GM12878 (cell line): ENCODE data around the gene GDI2. TPM values are rescaled to one million over a fixed set of nuclear protein-coding genes. Genes with fewer than 3 reads are reported as not detected.

Experiments
- ATAC-seq: fragments of 200-7000 bp; cut with Tn5 transposase; 3 replicates; pipeline ENCODE4 v1.9.1; 2020; ENCODE audit warnings: mild to moderate bottlenecking, moderate library complexity
- BruUV-seq: library from RNA; stranded (reverse); fragments of 400-500 nt; replicated peaks from 2 replicates; lab custom pipeline; 2021; lab: Mats Ljungman, UMichigan
- CTCF ChIA-PET: fragments of 300-600 bp; sonication (Branson Sonifier 250); formaldehyde crosslinking; extraction: SDS; loops from one replicate; lab custom pipeline; 2021; ENCODE audit warnings: inconsistent platforms; lab: Yijun Ruan, JAX
- POLR2A ChIA-PET: fragments of 350-600 bp; formaldehyde crosslinking; extraction: SDS; loops from one replicate; lab custom pipeline; 2021; ENCODE audit warnings: inconsistent platforms; lab: Charles Lee
- RAD21 ChIA-PET: fragments of 300-600 bp; sonication (Branson Sonifier 250); formaldehyde crosslinking; loops from one replicate; lab custom pipeline; 2023; ENCODE audit warnings: antibody characterized with exemption; ENCODE audit not compliant: unreplicated experiment; lab: Charles Lee
- SMC1A ChIA-PET: fragments of 300-600 bp; sonication (Branson Sonifier 250); formaldehyde crosslinking; loops from one replicate; lab custom pipeline; 2023; ENCODE audit not compliant: unreplicated experiment, uncharacterized antibody; lab: Charles Lee
- DNase-seq: peaks from one replicate; pipeline ENCODE4 v3.0.0-alpha.2; 2011; ENCODE audit warnings: low read depth, low spot score
- FAIRE-seq: peaks from 3 replicates; lab custom pipeline; 2011; peaks lifted over from hg19 to GRCh38; lab: Jason Lieb, UNC
- H2AFZ ChIP-seq: 2 replicates; pipeline ENCODE4 v1.6.0; 2011; ENCODE audit warnings: low read depth, low read length, control low read depth; ENCODE audit not compliant: control insufficient read depth
- H3K27ac ChIP-seq: 2 replicates; pipeline ENCODE4 v1.5.1; 2011; ENCODE audit warnings: control low read depth; ENCODE audit not compliant: control insufficient read depth, insufficient read depth
- H3K27me3 ChIP-seq, 2 experiments: replicated peaks in 1 of 2; 2 replicates each; pipeline versions ENCODE4 v1.6.0 to v1.6.1; 2011; ENCODE audit warnings: low read length in 1 of 2; ENCODE audit not compliant: control insufficient read depth in 2 of 2, insufficient read depth in 2 of 2
- H3K36me3 ChIP-seq, 2 experiments: 2 replicates each; pipeline ENCODE4 v1.5.1; 2011; ENCODE audit warnings: low read length in 1 of 2; ENCODE audit not compliant: control insufficient read depth in 2 of 2, insufficient read depth in 2 of 2
- H3K4me1 ChIP-seq: 2 replicates; pipeline ENCODE4 v1.6.1; 2011; ENCODE audit warnings: mild to moderate bottlenecking, low read length, moderate library complexity, mixed read lengths; ENCODE audit not compliant: control insufficient read depth, insufficient read depth
- H3K4me2 ChIP-seq: 2 replicates; pipeline ENCODE4 v1.6.0; 2011; ENCODE audit warnings: control low read depth; ENCODE audit not compliant: control insufficient read depth, insufficient read depth
- H3K4me3 ChIP-seq: fragments of 200-600 bp; sonication (generic); 2 replicates; pipeline ENCODE4 v1.5.1; 2016
- H3K79me2 ChIP-seq: 2 replicates; pipeline ENCODE4 v1.6.0; 2011; ENCODE audit warnings: low read length; ENCODE audit not compliant: control insufficient read depth, insufficient read depth
- H3K9ac ChIP-seq: 2 replicates; pipeline ENCODE4 v1.8.0; 2011; ENCODE audit warnings: low read length, control low read depth, mixed read lengths; ENCODE audit not compliant: control insufficient read depth, insufficient read depth
- H3K9me3 ChIP-seq: replicated peaks from 3 replicates; pipeline ENCODE4 v1.5.1; 2011; ENCODE audit warnings: mild to moderate bottlenecking, low read length; ENCODE audit not compliant: control insufficient read depth, insufficient read depth
- H4K20me1 ChIP-seq: 2 replicates; pipeline ENCODE4 v1.6.0; 2011; ENCODE audit not compliant: control insufficient read depth, insufficient read depth
- ATF3 ChIP-seq: IDR thresholded peaks from 2 replicates; pipeline ENCODE4 v1.6.1; 2011; ENCODE audit warnings: low read depth, mild to moderate bottlenecking, low read length, moderate library complexity, borderline replicate concordance; ENCODE audit errors: extremely low read depth
- CHD1 ChIP-seq: IDR thresholded peaks from 2 replicates; pipeline ENCODE4 v1.6.1; 2012; ENCODE audit warnings: low read depth, low read length, improper control_type of control experiment
- MYC ChIP-seq: IDR thresholded peaks from 2 replicates; pipeline ENCODE4 v1.6.1; 2011; ENCODE audit warnings: mild to moderate bottlenecking, low read length, moderate library complexity, inconsistent platforms; ENCODE audit not compliant: insufficient read depth, insufficient replicate concordance, insufficient read length, severe bottlenecking
- NFIC ChIP-seq: IDR thresholded peaks from 2 replicates; pipeline ENCODE4 v1.6.1; 2012; ENCODE audit warnings: low read depth, mild to moderate bottlenecking, inconsistent platforms, low read length, moderate library complexity
- NFXL1 ChIP-seq: fragments of 450-650 bp; IDR thresholded peaks from 2 replicates; pipeline ENCODE4 v1.6.1; 2017; ENCODE audit warnings: antibody characterized with exemption, mild to moderate bottlenecking, borderline replicate concordance
- NFYA ChIP-seq: IDR thresholded peaks from 2 replicates; pipeline ENCODE4 v1.6.1; 2011; ENCODE audit warnings: low read depth, mild to moderate bottlenecking, low read length, improper control_type of control experiment, borderline replicate concordance
- PAX8 ChIP-seq: fragments of 450-650 bp; IDR thresholded peaks from 2 replicates; pipeline ENCODE4 v1.6.1; 2017; ENCODE audit warnings: mild to moderate bottlenecking, moderate library complexity
- SP1 ChIP-seq: IDR thresholded peaks from one replicate; pipeline ENCODE4 v1.6.1; 2011; ENCODE audit warnings: low read depth, low read length
- SREBF2 ChIP-seq: IDR thresholded peaks from 2 replicates; pipeline ENCODE4 v1.6.1; 2012; ENCODE audit warnings: mild to moderate bottlenecking, low read length
- STAT1 ChIP-seq: fragments of 450-650 bp; conservative IDR thresholded peaks from 2 replicates; pipeline ENCODE4 v1.6.1; 2014; ENCODE audit warnings: antibody characterized with exemption, mild to moderate bottlenecking
- ZNF217 ChIP-seq: fragments of 450-650 bp; IDR thresholded peaks from 2 replicates; pipeline ENCODE4 v1.6.1; 2017; ENCODE audit warnings: antibody characterized with exemption, mild to moderate bottlenecking
- ZNF622 ChIP-seq: fragments of 450-650 bp; IDR thresholded peaks from 2 replicates; pipeline ENCODE4 v1.6.1; 2017; ENCODE audit warnings: mild to moderate bottlenecking, inconsistent platforms
- ZZZ3 ChIP-seq: IDR thresholded peaks from 2 replicates; pipeline ENCODE4 v1.6.1; 2011; ENCODE audit warnings: low read depth; ENCODE audit not compliant: control insufficient read depth, insufficient read length
- WGBS: methylation state at CpG from one replicate; pipeline ENCODE4 v1.1.6; 2016; ENCODE audit warnings: low lambda C conversion rate; ENCODE audit not compliant: insufficient replicate concordance, insufficient coverage; ENCODE audit errors: missing lambda C conversion rate; 5-methylcytosine and 5-hydroxymethylcytosine counted together
- in situ Hi-C: fragments of 300-500 bp; cut with MboI; formaldehyde crosslinking; loops from 9 replicates; pipeline ENCODE4 v1.14.3; 2018; ENCODE audit warnings: mixed read lengths
- intact Hi-C: fragments of 100-400 bp; cut with micrococcal nuclease; formaldehyde crosslinking; loops from one replicate; pipeline ENCODE4 v1.14.2; 2022; ENCODE audit not compliant: unreplicated experiment
- polyA plus RNA-seq, 11 experiments: library from polyadenylated mRNA; depleted of rRNA in 4 of 11; unstranded in 6 of 11; stranded (reverse) in 5 of 11; fragments of >200 nt; fragmentation: Nextera tagmentation in 4 of 11; fragmentation: Illumina TruSeq in 1 of 11; extraction: Ambion mirVana in 4 of 11; extraction: Trizol in 1 of 11; gene quantifications; 1 replicate in 1 of 11; 2 replicates in 10 of 11; pipeline versions ENCODE4 v1.2.1 to v1.2.3, GENCODE V29; 2011 to 2016; ENCODE audit warnings: inconsistent platforms in 2 of 11, missing spikeins in 2 of 11, low read depth in 1 of 11
- total RNA-seq, 4 experiments: library from RNA; depleted of rRNA in 3 of 4; stranded (reverse); fragments of >200 nt in 3 of 4; fragmentation: Illumina TruSeq in 1 of 4; extraction: Trizol in 1 of 4; gene quantifications; 2 replicates each; pipeline versions ENCODE4 v1.2.1 to v1.2.3, GENCODE V29; 2013 to 2021
- TF ChIP-seq, protein P1 (sequence below): IDR thresholded peaks from 2 replicates; pipeline ENCODE4 v1.6.1; 2012; ENCODE audit warnings: low read length, inconsistent platforms
- TF ChIP-seq, protein P2 (sequence below): IDR thresholded peaks from 2 replicates; pipeline ENCODE4 v1.6.1; 2011; ENCODE audit warnings: borderline replicate concordance, low read depth, mild to moderate bottlenecking, moderate library complexity, low read length; ENCODE audit not compliant: insufficient read depth, poor library complexity, severe bottlenecking
- TF ChIP-seq, protein P3 (sequence below): fragments of 450-650 bp; IDR thresholded peaks from 2 replicates; pipeline ENCODE4 v1.6.1; 2014; ENCODE audit warnings: mild to moderate bottlenecking
- TF ChIP-seq, protein P4 (sequence below): IDR thresholded peaks from 2 replicates; pipeline ENCODE4 v1.6.1; 2012; ENCODE audit warnings: low read depth, low read length, improper control_type of control experiment

GDI2 gene
- total and polyA plus RNA-seq, 10 of the 15 experiments (the other 5 are each of a cell fraction or from before 2014, with no cell fraction given), result 261 to 395 (median 276) TPM

DNA sequence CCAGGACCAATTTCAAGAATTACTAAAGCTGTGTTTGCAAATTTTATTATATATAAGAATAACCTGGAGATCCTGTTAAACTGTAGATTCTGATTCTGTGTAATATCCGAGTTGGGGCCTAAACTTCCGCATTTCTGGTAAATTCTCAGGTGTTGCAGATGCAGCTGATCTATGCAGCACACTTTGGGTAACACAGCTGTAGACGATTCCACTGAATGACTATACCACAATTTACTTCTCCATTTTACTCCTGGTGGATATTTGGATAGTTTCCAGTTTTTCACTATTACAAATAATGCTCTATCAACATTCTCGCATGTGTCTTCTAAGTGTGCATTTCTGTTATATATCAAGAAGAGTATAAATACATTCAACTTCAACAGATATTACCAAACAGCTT, 7.5 kb downstream of the GDI2 start:
- ChIA-PET POLR2A (interaction anchor here (0.5 to 1.2 kb wide), 3 partner anchors 24 to 114 kb away, joined by 3 read pairs; no protein-coding TSS in a partner anchor), SMC1A (interaction anchor here (0.9 to 2.5 kb wide), 11 partner anchors 8 to 100 kb away, joined by 3 to 11 read pairs (median 5); no protein-coding TSS in a partner anchor), CTCF (interaction anchor here (1.1 to 1.6 kb wide), 3 partner anchors 11 to 535 kb away, joined by 4 to 7 read pairs (median 5); no protein-coding TSS in a partner anchor), RAD21 (interaction anchor here (1.0 to 1.9 kb wide), 4 partner anchors 38 to 84 kb away, joined by 3 to 8 read pairs (median 7); partner anchors contain the start of genes ANKRD16 and FBH1)
- Histone ChIP-seq H3K4me1 (peaks cover 8% of the 10 kb centered on the region), H3K27me3 (no peaks in the 10 kb centered on the region), H3K79me2 (peaks cover 92% of the 10 kb centered on the region), H2AFZ (no peak overlapping the region), H3K4me2 (no peak overlapping the region), H3K9ac (no peak overlapping the region), H3K4me3 (no peak overlapping the region), H3K9me3 (no peaks in the 10 kb centered on the region; the same call in 2 of the 3 replicates), H3K36me3 (peaks cover 0 to 18% of the 10 kb centered on the region in 2 experiments; a peak in 3 of 4 replicates), H3K27ac (no peak overlapping the region), H4K20me1 (peaks cover 14% of the 10 kb centered on the region)
- FAIRE-seq (no peak), DNase-seq (no peak), ATAC-seq (no peak)
- BruUV-seq, result no TSS peak
- in situ Hi-C loops (no loop called here), intact Hi-C loops (no loop called here)
- WGBS, result 92% methylated on average over 4 of the region's 4 CpGs
- TF ChIP-seq SREBF2 (no peak), MYC (no peak), NFXL1 (no peak), ZZZ3 (no peak), ZNF217 (no peak), ATF3 (no peak), STAT1 (no peak), NFIC (no peak), CHD1 (no peak), NFYA (no peak), ZNF622 (no peak), PAX8 (no peak), SP1 (no peak)
- TF ChIP-seq, protein P1, sequence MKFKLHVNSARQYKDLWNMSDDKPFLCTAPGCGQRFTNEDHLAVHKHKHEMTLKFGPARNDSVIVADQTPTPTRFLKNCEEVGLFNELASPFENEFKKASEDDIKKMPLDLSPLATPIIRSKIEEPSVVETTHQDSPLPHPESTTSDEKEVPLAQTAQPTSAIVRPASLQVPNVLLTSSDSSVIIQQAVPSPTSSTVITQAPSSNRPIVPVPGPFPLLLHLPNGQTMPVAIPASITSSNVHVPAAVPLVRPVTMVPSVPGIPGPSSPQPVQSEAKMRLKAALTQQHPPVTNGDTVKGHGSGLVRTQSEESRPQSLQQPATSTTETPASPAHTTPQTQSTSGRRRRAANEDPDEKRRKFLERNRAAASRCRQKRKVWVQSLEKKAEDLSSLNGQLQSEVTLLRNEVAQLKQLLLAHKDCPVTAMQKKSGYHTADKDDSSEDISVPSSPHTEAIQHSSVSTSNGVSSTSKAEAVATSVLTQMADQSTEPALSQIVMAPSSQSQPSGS, result no peak
- TF ChIP-seq, protein P2, sequence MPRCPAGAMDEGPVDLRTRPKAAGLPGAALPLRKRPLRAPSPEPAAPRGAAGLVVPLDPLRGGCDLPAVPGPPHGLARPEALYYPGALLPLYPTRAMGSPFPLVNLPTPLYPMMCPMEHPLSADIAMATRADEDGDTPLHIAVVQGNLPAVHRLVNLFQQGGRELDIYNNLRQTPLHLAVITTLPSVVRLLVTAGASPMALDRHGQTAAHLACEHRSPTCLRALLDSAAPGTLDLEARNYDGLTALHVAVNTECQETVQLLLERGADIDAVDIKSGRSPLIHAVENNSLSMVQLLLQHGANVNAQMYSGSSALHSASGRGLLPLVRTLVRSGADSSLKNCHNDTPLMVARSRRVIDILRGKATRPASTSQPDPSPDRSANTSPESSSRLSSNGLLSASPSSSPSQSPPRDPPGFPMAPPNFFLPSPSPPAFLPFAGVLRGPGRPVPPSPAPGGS, result no peak
- TF ChIP-seq, protein P3, sequence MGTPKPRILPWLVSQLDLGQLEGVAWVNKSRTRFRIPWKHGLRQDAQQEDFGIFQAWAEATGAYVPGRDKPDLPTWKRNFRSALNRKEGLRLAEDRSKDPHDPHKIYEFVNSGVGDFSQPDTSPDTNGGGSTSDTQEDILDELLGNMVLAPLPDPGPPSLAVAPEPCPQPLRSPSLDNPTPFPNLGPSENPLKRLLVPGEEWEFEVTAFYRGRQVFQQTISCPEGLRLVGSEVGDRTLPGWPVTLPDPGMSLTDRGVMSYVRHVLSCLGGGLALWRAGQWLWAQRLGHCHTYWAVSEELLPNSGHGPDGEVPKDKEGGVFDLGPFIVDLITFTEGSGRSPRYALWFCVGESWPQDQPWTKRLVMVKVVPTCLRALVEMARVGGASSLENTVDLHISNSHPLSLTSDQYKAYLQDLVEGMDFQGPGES, result no peak
- TF ChIP-seq, protein P4, sequence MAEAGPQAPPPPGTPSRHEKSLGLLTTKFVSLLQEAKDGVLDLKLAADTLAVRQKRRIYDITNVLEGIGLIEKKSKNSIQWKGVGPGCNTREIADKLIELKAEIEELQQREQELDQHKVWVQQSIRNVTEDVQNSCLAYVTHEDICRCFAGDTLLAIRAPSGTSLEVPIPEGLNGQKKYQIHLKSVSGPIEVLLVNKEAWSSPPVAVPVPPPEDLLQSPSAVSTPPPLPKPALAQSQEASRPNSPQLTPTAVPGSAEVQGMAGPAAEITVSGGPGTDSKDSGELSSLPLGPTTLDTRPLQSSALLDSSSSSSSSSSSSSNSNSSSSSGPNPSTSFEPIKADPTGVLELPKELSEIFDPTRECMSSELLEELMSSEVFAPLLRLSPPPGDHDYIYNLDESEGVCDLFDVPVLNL, result no peak
